ENCODE data around the gene OR10A4. TPM values are rescaled to one million over a fixed set of nuclear protein-coding genes. Genes with fewer than 3 reads are reported as not detected.
A peak's percentile ranks its signal among the peaks of the same experiment; 100 is the strongest.
"Not testable (repeated sequence)": the region's sequence is repeated elsewhere in the genome, so short reads cannot be mapped to it uniquely, and the experiment has no call there.

Gene OR10A4
- total and polyA plus RNA-seq, 2 experiments from 2014 or later, result not detected

DNA sequence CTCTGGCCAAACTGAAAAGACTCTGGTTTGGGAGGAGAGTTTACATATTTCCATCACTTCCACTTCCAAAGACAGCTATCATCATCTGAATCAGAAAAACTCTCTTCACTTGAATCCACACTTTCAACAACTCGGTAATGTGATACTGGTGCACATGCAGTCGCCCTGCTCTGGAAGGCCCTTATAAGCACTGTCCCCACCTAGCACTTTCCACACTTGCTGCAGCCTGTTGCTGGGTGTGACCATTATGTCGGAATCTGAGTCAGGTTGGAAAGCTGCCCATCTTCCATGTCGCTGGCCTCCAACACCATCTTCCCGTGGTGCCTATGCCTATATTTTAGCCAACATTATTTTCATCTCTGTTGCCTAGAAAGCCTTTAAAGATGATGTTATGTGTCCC, 32.1 kb upstream of the OR10A4 start:
- Histone ChIP-seq H3K4me3 (no peak overlapping the region), H3K27me3 (no peaks in the 10 kb centered on the region), H3K27ac (no peak overlapping the region), H3K36me3 (no peaks in the 10 kb centered on the region), H3K4me1 (ENCODE audit: low read depth) (no peaks in the 10 kb centered on the region), H3K9me3 (ENCODE audit: low read depth) (no peaks in the 10 kb centered on the region)
- DNase-seq (ENCODE audit: low read depth in 1 of 2, low spot score in 1 of 2), result no peak
- TF ChIP-seq, protein P1, sequence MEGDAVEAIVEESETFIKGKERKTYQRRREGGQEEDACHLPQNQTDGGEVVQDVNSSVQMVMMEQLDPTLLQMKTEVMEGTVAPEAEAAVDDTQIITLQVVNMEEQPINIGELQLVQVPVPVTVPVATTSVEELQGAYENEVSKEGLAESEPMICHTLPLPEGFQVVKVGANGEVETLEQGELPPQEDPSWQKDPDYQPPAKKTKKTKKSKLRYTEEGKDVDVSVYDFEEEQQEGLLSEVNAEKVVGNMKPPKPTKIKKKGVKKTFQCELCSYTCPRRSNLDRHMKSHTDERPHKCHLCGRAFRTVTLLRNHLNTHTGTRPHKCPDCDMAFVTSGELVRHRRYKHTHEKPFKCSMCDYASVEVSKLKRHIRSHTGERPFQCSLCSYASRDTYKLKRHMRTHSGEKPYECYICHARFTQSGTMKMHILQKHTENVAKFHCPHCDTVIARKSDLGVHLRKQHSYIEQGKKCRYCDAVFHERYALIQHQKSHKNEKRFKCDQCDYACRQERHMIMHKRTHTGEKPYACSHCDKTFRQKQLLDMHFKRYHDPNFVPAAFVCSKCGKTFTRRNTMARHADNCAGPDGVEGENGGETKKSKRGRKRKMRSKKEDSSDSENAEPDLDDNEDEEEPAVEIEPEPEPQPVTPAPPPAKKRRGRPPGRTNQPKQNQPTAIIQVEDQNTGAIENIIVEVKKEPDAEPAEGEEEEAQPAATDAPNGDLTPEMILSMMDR (IDR thresholded peaks at IDR 0.05; ENCODE audit: low read depth, low read length), result no peak

DNA sequence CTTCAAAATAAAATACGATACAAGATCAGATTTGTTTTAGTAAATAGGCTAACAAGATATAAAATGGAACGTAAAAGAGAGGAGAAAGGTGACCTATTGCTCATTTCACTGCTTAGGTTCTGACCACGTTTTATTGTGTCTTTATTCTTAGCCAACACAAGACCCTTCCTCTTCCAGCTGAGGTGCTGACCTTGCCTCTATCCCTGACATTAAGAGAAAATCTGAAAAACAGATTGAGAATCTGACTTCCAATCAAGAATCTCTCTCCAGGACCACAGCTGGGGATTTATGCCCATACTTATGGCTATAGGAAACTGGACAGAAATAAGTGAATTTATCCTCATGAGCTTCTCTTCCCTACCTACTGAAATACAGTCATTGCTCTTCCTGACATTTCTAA, 31.0 kb upstream of the OR10A4 start, which contains the start of gene OR10A5:
OR10A5 (plus strand) TSS at position 301 of the 400 bp plus-strand sequence; CDS start at position 301, 0 bp downstream.
- H3K27me3 ChIP-seq, result no peaks in the 10 kb centered on the region
- no peaks in the 10 kb centered on the region for H3K9me3 ChIP-seq (ENCODE audit: low read depth)
- DNase-seq (ENCODE audit: low read depth in 1 of 2, low spot score in 1 of 2), result no peak
- no peaks in the 10 kb centered on the region for H3K4me1 ChIP-seq (ENCODE audit: low read depth)
- H3K36me3 ChIP-seq, result no peaks in the 10 kb centered on the region
- TF ChIP-seq, protein P1 (IDR thresholded peaks at IDR 0.05; ENCODE audit: low read depth, low read length), result no peak
- no peak within 1 kb of the TSS for H3K4me3 ChIP-seq
- no peak within 1 kb of the TSS for H3K27ac ChIP-seq

DNA sequence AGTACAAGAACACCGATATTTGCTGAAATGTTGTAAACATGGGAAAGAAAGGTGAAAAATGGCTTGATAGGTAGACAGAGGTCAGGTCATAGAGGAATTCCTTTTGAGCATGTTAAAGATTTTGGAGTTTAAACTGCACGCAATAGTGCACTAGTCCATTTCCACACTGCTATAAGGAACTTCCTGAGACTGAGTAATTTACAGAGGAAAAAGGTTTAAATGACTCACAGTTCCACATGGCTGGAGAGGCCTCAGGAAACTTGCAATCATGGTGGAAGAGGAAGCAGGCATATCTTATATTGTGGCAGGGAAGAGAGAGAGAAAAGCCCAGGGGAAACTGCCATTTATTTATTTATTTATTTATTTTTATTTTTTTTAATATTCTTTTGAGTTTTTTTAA, 25.9 kb upstream of the OR10A4 start:
- H3K4me1 ChIP-seq (ENCODE audit: low read depth), result no peaks in the 10 kb centered on the region
- no peak overlapping the region for H3K4me3 ChIP-seq
- no peaks in the 10 kb centered on the region for H3K27me3 ChIP-seq
- H3K36me3 ChIP-seq, result no peaks in the 10 kb centered on the region
- no peak for DNase-seq (ENCODE audit: low read depth in 1 of 2, low spot score in 1 of 2)
- H3K27ac ChIP-seq, result no peak overlapping the region
- TF ChIP-seq, protein P1 (IDR thresholded peaks at IDR 0.05; ENCODE audit: low read depth, low read length), result no peak
- H3K9me3 ChIP-seq (ENCODE audit: low read depth), result no peaks in the 10 kb centered on the region

DNA sequence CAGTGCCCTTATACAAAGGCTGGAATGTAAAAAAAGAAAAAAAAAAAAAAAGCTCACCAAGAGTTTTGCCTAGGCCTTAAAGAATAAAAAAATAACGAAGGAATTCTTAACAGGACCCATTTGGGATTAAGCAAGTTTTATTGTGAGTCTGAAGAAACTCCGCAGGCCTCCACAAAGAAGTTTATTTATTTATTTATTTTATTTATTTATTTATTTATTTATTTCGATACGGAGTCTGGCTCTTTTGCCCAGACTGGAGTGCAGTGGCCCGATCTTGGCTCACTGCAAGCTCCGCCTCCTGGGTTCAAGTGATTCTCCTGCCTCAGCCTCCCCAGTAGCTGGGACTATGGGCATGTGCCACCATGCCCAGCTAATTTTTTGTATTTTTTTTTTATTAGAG, 21.6 kb upstream of the OR10A4 start:
- not testable (repeated sequence) for H3K36me3 ChIP-seq; H3K4me3 ChIP-seq; H3K9me3 ChIP-seq (ENCODE audit: low read depth); H3K4me1 ChIP-seq (ENCODE audit: low read depth); H3K27me3 ChIP-seq; DNase-seq (ENCODE audit: low read depth in 1 of 2, low spot score in 1 of 2); H3K27ac ChIP-seq

DNA sequence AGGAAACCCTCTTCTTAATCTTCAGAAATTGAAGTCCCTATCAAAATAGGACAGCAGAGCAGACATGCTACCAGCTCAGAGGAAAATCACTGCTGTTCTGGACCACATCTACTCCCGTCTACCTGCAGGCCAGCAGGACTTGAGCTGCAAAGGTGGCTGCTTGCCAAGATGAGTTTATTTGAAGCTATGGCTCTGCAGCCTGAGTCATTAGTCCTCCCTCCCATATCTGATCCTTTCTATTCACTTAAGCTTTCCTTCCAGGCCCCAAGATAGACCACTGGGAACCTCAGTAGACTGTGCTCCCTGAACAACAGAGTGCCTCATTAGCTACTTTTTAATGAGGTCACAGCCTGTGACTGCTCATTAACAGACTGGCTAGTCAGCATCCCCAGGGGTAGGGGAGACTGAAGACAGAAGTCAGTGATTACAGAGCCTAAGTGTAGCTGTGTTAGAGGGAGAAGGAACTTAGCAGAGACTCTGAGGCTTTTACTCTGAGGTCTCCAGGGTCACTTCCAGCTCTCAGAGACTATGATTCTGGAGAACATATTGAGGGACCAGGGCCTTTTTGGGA, 20.4 kb upstream of the OR10A4 start:
- TF ChIP-seq, protein P1 (IDR thresholded peaks at IDR 0.05; ENCODE audit: low read depth, low read length), result no peak

DNA sequence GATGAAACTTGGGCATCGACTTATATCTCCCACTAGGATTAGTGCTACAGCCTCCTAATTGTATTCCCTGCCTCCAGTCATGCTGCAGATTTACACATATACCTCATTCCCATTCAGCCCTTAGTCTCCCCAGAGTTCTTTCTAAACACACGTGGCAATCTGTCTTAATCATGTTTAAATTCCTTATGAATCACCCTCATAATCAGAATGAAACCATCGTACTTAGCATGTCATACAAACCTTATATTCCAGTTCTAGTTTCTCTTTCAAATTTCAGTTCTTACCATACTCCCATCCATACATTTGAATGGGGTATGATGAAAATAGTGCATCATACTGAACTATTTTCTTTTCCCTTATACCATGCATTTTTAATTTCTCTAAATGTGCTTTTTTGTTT, 19.6 kb upstream of the OR10A4 start:
- H3K27ac ChIP-seq, result no peak overlapping the region

More for the DNA sequence above, 20.4 kb upstream of the OR10A4 start:
- peak in 1 of 2 donors; percentile 6 for DNase-seq (ENCODE audit: low read depth in 1 of 2, low spot score in 1 of 2)
- no peaks in the 10 kb centered on the region for H3K4me1 ChIP-seq (ENCODE audit: low read depth)
- H3K4me3 ChIP-seq, result no peak overlapping the region
- H3K9me3 ChIP-seq (ENCODE audit: low read depth), result no peaks in the 10 kb centered on the region
- H3K27ac ChIP-seq, result no peak overlapping the region
- no peaks in the 10 kb centered on the region for H3K36me3 ChIP-seq
- no peaks in the 10 kb centered on the region for H3K27me3 ChIP-seq

More for the DNA sequence above, 19.6 kb upstream of the OR10A4 start:
- DNase-seq (ENCODE audit: low read depth in 1 of 2, low spot score in 1 of 2), result no peak
- Histone ChIP-seq H3K4me1 (ENCODE audit: low read depth) (no peaks in the 10 kb centered on the region), H3K27me3 (no peaks in the 10 kb centered on the region), H3K4me3 (no peak overlapping the region), H3K9me3 (ENCODE audit: low read depth) (no peaks in the 10 kb centered on the region), H3K36me3 (no peaks in the 10 kb centered on the region)
- TF ChIP-seq, protein P1 (IDR thresholded peaks at IDR 0.05; ENCODE audit: low read depth, low read length), result no peak

Data from cardiac muscle cell (in vitro differentiated cells and primary cell).